ENCODE data around the gene MBOAT2.

Gene MBOAT2

DNA sequence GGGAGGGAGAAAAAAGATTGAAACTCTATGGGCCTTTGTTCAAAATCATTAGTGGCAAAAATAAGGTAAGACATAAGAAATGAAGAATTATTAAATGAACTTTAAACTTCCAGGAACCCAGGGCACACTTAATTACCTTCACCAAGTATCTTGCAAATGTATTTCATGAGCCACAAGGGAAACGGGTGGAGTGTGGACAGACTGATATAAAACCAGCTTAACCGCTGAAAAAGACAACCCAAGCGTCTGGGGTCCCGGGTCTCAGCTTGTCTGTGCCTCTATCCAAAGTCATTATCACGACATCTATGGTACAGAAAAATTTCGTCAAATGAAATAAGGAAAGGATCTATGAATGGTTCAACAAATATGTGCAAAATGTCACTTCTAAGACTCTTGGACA, 13.9 kb upstream of the MBOAT2 start:
- no peak for DNase-seq

DNA sequence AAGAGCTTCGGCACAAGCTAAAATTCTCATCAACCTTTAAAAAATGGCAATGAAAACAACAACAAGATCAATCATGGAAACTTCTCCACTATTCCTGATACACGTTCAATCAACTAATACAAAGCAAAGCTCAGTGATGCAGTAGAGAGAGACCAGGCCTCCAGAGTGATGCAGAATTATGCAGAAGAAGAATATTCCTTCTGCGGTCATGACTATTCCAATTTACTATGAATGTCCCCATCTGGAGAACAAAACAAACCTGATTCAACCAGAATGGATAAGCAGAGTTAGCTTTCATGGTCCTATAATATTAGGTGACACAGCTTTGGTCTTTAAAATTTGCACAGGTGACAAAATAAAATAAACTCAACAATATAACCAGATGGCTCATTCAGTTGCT, 12.5 kb upstream of the MBOAT2 start:
- no peak for DNase-seq

GRCh38 chr2:9013403-9013802, 9.9 kb upstream of the MBOAT2 start:
- no peak for DNase-seq

- no peak for DNase-seq
Observed at GRCh38 chr2:9010866-9011265, 7.4 kb upstream of the MBOAT2 start.

DNA sequence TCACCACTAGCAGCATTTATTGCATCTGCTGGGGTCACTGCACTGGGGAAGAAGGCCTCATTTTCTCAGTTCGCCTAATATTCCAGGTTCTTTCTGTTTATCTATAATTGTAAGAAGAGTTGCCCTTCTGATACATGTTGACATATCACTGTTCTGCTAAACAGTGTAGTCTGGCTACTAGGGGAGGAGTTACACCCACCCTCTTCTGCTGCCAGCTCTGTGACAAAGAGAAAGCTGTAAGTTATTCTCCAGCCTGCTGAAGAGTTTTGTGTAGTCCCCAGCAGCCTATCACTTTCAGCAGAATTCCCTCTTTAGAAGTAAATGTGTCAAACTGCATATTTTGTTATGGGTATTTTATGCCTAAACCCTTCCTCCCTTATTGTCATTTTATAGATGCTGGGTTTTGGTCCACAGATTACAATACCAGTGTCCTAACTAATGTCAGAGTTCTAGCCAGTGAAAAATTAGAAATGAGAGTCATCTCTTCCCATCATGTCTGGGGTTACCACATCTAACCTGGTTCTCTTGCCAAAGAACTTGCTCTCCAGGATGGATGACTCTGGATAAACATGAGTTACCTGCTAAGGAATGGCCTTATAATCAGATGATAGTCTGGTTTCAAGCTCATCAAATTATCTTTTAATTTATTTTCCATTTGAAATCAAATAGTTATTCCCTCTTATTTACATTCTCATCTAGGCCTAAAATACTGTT, 5.6 kb upstream of the MBOAT2 start:
- DNase-seq: no peak

DNA sequence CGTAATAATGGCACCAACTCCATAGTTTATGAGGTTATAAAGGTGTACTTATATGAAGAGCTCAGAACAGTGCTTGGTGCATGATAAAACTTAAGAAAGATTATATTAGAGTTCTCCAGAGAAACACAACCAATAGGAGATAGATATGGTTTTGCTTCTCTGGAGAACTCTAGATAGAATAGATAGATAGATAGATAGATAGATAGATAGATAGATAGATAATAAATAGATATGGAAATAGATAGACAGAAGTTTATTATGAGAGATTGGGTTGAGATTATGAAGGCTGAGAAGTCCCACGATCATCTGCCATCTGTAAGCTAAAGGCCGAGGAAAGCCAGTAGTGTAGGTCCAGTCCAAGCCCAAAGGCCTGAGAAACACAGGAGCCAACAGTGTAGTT, 2.9 kb upstream of the MBOAT2 start:
- DNase-seq: no peak

DNA sequence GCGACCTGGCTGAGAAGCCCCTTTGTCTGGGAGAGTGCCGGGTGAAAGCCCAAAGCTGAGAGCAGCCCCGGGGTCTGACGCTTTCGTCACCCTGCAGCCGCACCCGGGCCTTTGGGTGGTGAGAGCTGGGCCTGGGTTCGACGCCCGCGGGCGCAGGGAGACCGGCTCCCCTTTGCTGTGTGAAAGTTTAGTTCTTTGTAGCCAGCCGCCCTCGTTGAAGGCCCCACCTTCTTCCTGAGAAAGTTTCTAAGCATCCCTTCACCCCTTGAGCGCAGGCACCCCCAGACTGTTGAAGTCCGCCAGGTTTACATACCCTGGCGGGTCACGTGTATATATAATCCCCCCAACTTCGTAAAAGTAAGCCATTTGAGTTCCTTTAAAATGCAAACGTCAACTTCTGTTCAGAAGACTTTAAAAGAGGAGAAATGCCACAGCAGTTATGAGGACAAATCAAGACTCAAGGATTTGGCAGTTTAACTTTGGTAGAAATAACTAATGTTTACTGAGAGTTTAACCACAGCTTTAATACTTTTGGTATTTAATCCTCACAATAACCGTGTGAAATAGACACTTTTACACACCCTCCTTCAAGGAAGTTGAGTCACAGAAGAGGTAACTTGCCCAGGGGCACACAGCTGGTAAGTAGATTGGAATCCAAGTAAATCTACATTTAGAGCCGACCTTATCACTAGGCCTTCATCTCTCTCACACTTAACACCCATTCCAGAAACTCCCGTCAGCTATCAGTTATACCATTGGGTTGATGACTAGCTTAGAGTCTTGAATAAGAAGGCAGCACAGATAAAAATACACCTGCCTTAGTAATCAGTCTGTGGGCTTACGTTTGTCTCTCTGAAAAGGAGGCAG, 1.1 kb upstream of the MBOAT2 start:
- no peak for DNase-seq

- DNase-seq: no peak
Observed at GRCh38 chr2:9003366-9003615, 193 bp downstream of the MBOAT2 start.

- DNase-seq: no peak
Observed at GRCh38 chr2:9002637-9003365, 683 bp downstream of the MBOAT2 start.

- no peak for DNase-seq
Observed at GRCh38 chr2:9002313-9002636, 1.2 kb downstream of the MBOAT2 start.

DNA sequence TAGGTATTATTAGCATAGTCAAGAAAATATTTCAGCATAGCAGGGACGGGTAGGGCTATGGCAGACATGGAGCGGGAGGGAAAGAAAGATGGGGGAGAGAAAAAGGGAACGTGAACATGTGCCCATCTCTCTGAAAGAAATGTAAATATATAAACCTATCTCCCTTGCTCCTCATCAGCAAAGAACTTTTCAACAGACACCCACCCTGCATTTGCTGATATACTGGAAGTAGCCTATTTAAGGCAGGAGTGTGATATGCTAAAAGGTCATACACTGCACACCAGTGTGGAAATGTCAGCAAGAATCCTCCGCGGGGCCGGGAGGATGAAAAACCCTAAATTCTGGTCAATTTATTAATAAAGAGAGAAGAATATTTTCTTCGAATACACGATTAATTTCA, 1.7 kb downstream of the MBOAT2 start:
- no peak for DNase-seq

- no peak for DNase-seq
Observed at GRCh38 chr2:9001229-9001628, 2.3 kb downstream of the MBOAT2 start.

DNA sequence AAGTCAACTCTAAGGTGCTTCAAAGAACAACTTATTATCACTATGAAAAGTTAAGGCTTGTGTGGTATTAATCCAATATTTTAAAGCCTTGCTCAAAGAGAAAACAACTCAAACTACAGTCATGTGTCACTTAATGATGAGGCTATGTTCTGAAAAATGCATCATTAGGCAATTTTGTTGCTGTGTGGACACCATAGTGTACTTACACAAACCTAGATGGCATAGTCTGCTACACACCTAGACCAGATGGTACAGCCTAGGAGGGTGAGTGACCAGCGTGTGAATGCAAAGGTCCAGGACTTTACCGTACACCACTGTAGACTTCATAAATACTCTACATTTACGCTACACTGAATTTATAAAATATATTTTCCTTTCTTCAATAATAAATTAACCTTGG, 3.0 kb downstream of the MBOAT2 start:
- DNase-seq: no peak

DNA sequence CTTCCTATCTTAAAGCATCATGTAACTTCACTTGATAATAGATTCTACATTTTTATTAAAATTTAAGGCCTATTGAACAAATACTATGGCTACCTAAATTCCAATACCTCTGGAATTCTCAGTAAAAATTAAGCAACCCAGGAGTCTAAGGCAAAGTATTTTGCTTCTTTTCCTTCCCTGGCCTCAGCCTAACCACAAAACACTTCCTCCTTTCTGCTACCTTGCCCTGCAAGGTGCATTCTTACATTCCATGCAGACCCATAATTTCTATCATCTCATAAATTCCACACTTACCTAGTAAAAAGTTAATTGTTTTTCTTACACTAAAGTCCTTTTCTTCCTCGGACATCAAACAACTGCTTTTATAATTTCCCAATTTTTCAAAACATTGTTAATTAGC, 3.7 kb downstream of the MBOAT2 start:
- DNase-seq: no peak

DNA sequence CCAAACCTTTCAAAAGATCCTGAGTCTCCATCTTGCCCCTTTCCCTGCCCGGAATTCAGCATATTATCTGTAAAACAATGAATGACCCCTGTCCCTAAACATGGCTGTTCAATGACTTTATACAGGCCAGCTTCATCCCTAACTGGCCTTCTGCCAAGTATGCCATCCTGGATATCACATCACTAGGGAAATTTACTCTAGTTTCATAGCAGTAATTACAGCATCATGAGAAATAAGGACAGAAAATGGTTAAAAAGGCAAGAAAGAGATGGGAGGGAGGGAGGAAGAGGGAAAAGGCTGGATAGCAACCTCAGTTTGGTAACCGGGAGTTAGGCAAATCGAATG, 4.4 kb downstream of the MBOAT2 start:
- DNase-seq: no peak

- no peak for DNase-seq
Observed at GRCh38 chr2:8998418-8999101, 4.9 kb downstream of the MBOAT2 start.

DNA sequence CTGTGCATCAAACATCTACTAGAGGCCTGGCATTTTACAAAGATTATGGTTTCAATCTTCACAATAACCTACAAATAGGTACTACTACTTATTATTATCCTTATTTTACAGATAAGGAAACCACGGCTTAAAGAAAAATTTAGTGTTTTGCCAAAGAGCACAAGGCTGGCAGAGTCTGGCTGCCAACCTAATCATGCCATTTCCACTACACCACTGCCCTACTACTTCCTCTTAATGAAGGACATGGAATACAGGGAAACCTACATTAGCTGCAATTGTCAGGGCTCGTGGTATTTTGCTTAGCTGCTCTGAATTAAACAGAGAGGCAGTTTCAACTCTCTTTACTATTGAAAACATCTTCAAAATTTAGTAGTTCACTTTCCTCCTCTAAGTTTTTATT, 5.9 kb downstream of the MBOAT2 start:
- DNase-seq: no peak

DNA sequence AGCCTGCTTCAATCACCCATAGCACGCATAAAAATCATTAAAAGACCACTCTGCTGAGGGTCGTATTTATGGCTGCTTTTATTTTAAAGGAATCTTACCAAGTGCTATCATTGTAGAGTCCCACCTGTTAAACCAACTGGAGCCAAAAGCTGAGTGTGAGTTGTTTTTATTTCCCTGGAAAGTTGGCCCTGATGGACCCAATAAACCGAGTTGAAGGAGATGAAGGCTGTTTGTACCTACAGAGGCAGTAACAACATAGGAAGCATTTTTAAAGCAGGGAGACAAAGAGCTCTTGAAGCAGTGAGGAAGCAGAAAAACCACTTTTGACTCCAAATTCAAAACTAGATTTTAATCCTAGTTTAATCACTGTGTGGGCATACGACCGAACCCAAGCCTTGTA, 6.4 kb downstream of the MBOAT2 start:
- DNase-seq: no peak

- DNase-seq: no peak
Observed at GRCh38 chr2:8996006-8996405, 7.5 kb downstream of the MBOAT2 start.

- DNase-seq: no peak
Observed at GRCh38 chr2:8994386-8994785, 9.1 kb downstream of the MBOAT2 start.

DNA sequence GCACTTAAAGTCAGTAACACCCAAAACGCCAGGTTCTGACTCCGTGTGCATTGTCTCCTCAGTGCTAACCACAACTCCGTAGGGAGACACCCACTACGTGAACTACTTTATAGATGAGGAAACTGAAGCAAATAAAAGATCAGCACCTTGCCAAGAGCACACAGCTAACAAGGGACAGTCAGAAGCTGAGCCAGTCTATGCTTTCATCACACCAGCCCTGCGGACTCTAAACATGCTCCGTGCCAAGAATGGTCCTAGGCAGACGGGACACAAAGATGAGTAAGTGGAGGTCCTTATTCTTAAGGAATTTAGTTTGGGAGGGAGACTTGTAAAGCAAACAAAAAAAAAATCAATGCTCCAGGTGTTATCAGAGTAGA, 9.6 kb downstream of the MBOAT2 start:
- DNase-seq: no peak

- no peak for DNase-seq
Observed at GRCh38 chr2:8993196-8993901, 10.1 kb downstream of the MBOAT2 start.

DNA sequence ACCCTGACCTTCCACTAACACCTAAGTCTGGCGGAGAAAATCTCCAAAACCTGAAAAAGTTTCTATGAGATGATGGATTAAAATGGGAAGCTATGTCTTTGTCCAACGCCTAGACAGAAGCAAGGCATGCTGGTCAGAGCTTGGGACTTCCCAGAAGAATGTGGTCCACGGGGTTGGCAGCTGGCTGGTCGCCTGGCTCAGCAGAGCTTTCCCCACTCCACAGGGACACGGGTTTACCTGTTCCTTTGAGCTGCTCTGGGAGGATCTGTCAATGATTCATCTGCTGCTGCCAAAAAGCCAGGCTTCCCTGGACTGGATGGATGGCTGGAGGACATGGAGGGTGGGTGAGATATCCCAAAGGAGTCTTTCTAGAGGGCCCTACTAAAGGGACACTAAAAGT, 10.8 kb downstream of the MBOAT2 start:
- DNase-seq: no peak

All from CD4-positive, alpha-beta T cell treated with Interferon alpha-2 for 1 hour (primary cell).